Central memory CD4-positive, alpha-beta T cell (primary cell): Measurements from ENCODE around the gene CCN2.
"Not testable (repeated sequence)": the region's sequence is repeated elsewhere in the genome, so short reads cannot be mapped to it uniquely, and the experiment has no call there.

Source experiments
- DNase-seq: peaks from one replicate; pipeline ENCODE4 v3.0.0; 2022

Gene CCN2

DNA sequence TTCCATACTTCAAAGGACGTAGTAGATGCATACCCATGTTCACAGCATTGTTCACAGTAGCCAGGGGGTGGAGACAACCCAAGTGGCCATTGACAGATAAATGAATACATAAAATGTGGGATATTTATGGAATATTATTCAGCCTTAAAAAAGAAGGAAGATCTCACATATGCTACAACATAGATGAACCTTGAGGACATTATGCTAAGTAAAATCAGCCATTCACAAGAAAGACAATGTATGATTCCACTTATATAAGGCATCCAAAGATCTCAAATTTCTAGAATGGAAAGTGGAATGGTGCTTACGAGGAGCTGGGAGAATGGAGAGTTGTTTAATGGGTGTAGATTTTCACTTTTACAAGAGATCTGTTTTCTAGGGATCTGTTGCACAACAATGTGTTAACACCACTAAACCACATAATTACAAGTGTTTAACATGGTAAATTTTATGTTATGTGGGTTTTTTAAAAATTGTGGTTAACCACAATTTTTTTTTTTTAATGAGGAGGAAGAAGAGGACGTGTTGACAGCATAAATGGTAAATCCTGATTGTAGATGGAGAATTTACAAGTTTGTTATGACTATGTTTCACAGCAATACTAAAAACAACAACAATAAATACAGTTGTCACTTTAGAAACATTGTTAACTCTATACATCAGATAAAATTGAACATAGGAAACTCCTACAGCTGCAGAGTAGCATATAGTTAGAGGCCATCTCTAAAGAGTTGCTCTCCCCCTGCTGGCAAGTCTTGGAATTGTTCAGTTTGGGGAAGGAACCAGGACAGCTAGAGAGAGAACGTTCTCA, 41.6 kb downstream of the CCN2 start:
- DNase-seq: peak; percentile 60

DNA sequence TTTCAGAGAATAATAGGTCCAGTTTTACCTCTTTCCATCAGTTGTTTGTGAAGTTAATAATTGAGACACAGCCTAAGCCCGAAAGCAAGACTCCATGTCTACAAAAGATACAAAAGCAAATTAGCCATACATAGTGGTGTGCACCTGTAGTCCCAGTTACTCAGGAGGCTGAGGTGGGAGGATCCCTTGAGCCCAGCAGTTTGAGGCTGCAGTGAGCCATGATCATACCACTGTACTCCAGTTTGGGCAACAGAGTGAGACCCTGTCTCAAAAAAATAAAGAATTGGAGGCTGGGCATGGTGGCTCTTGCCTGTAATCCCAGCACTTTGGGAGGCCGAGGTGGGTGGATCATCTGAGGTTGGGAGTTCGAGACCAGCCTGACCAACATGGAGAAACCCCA, 42.4 kb downstream of the CCN2 start:
- DNase-seq: not testable (repeated sequence)

DNA sequence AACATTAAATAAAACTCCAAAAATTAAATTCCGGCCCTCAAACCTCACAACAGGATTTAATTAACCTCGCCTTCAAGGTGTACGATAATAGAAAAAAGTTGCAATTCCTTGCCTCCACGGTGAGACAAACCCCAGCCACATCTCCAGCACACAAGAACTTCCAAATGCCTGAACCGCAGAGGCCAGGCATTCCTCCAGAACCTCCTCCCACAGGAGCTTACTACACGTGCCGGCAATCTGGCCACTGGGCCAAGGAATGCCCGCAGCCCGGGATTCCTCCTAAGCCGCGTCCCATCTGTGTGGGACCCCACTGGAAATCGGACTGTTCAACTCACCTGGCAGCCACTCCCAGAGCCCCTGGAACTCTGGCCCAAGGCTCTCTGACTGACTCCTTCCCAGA, 47.4 kb downstream of the CCN2 start:
- DNase-seq: not testable (repeated sequence)

DNA sequence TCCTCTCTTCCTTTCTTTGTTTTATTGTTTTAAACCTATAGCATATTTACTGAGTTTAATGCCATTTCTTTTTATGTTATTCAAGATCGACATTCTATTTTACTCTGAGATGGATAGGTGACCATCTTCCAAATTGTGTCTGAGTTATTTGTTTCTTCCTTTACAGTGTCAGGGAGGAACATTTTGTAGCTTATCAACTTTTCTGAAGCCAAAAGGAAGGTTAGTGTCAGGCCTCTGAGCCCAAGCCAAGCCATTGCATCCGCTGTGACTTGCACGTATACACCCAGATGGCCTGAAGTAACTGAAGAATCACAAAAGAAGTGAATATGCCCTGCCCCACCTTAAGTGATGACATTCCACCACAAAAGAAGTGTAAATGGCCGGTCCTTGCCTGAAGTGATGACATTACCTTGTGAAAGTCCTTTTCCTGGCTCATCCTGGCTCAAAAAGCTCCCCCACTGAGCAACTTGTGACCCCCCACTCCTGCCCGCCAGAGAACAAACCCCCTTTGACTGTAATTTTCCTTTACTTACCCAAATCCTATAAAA, 49.8 kb downstream of the CCN2 start:
- DNase-seq: not testable (repeated sequence)

DNA sequence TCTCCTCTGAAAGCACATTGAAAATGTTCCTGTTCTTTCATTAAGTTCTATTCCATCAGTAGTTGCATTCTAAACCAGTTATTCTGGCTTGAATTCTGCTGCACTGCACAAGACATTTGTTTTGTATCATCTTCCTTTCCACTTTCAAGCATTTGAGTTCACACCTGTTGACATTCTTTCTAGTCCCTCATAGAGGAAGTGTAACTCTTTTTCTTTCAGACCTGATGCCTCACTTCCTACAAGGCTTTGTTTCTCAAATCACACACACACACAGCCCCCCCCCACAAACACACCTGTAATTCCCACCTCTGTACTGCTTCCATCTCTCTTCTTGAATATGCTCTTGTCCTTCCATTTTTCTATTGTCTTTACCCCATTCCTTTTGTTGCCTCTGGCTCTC, 50.9 kb downstream of the CCN2 start:
- no peak for DNase-seq

- no peak for DNase-seq
Observed at GRCh38 chr6:131898718-131899117, 52.5 kb downstream of the CCN2 start.
